Measurements from ENCODE around the gene CD300C. TPM values are rescaled to one million over a fixed set of nuclear protein-coding genes. Genes with fewer than 3 reads are reported as not detected.
"Not testable (repeated sequence)": the region's sequence is repeated elsewhere in the genome, so short reads cannot be mapped to it uniquely, and the experiment has no call there.

CD300C gene
- total and polyA plus RNA-seq, 10 of the 15 experiments (the other 5 are each of a cell fraction or from before 2014, with no cell fraction given): 0.12 to 0.38 (median 0.23) TPM; not detected in 3

GRCh38 chr17:74558402-74558801 is 12.5 kb upstream of the CD300C start:
- H2AFZ ChIP-seq (ENCODE audit: control insufficient read depth, low read depth, low read length); H3K79me2 ChIP-seq (ENCODE audit: control insufficient read depth, insufficient read depth, low read length); H3K9ac ChIP-seq (ENCODE audit: control insufficient read depth, insufficient read depth, low read length); H4K20me1 ChIP-seq (ENCODE audit: control insufficient read depth, insufficient read depth); RAD21 ChIA-PET (ENCODE audit: unreplicated experiment); intact Hi-C loops (cut with micrococcal nuclease; ENCODE audit: unreplicated experiment); H3K36me3 ChIP-seq (ENCODE audit: control insufficient read depth in 2 of 2, insufficient read depth in 2 of 2, low read length in 1 of 2); H3K27ac ChIP-seq (ENCODE audit: control insufficient read depth, insufficient read depth); CTCF ChIA-PET; FAIRE-seq; H3K9me3 ChIP-seq (replicated peaks; ENCODE audit: control insufficient read depth, insufficient read depth, low read length); H3K4me3 ChIP-seq; POLR2A ChIA-PET; BruUV-seq (replicated peaks); DNase-seq (ENCODE audit: low read depth, low spot score); H3K4me2 ChIP-seq (ENCODE audit: control insufficient read depth, insufficient read depth); ATAC-seq; H3K27me3 ChIP-seq (replicated peaks in 1 of 2; ENCODE audit: control insufficient read depth in 2 of 2, insufficient read depth in 2 of 2, low read length in 1 of 2); H3K4me1 ChIP-seq (ENCODE audit: control insufficient read depth, insufficient read depth, low read length); in situ Hi-C loops (cut with MboI): not testable (repeated sequence)
- SMC1A ChIA-PET (ENCODE audit: uncharacterized antibody, unreplicated experiment): interaction anchor here (1.2 kb wide), 1 partner anchor 15 kb away, joined by 3 read pairs; no protein-coding TSS in a partner anchor
- 0% methylated on average over 4 of the region's 4 CpGs for WGBS (ENCODE audit: insufficient coverage, insufficient replicate concordance, low lambda C conversion rate, missing lambda C conversion rate)

GRCh38 chr17:74555427-74555940 is 9.6 kb upstream of the CD300C start:
- DNase-seq (ENCODE audit: low read depth, low spot score): no peak
- intact Hi-C loops (cut with micrococcal nuclease; ENCODE audit: unreplicated experiment): no loop called here
- H3K79me2 ChIP-seq (ENCODE audit: control insufficient read depth, insufficient read depth, low read length): no peaks in the 10 kb centered on the region
- H3K9ac ChIP-seq (ENCODE audit: control insufficient read depth, insufficient read depth, low read length): no peak overlapping the region
- no peak for TF ChIP-seq ETV6 (conservative IDR thresholded peaks at IDR 0.05 in 1 of 2, IDR thresholded peaks at IDR 0.05 in 1 of 2; ENCODE audit: borderline replicate concordance in 1 of 2, low read depth in 1 of 2)
- TF ChIP-seq, protein P1, sequence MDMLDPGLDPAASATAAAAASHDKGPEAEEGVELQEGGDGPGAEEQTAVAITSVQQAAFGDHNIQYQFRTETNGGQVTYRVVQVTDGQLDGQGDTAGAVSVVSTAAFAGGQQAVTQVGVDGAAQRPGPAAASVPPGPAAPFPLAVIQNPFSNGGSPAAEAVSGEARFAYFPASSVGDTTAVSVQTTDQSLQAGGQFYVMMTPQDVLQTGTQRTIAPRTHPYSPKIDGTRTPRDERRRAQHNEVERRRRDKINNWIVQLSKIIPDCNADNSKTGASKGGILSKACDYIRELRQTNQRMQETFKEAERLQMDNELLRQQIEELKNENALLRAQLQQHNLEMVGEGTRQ (IDR thresholded peaks at IDR 0.05; ENCODE audit: borderline replicate concordance, low read depth, low read length): no peak
- no peak for TF ChIP-seq SMARCA5 (IDR thresholded peaks at IDR 0.05)
- TF ChIP-seq E4F1 (IDR thresholded peaks at IDR 0.05; ENCODE audit: borderline replicate concordance, partially characterized antibody): no peak
- H3K27me3 ChIP-seq (replicated peaks in 1 of 2; ENCODE audit: control insufficient read depth in 2 of 2, insufficient read depth in 2 of 2, low read length in 1 of 2): peaks cover 0 to 1% of the 10 kb centered on the region in 2 experiments; a peak in 2 of 4 replicates
- WGBS (ENCODE audit: insufficient coverage, insufficient replicate concordance, low lambda C conversion rate, missing lambda C conversion rate): 45% methylated on average over 7 of the region's 7 CpGs
- no peaks in the 10 kb centered on the region for H3K36me3 ChIP-seq (ENCODE audit: control insufficient read depth in 2 of 2, insufficient read depth in 2 of 2, low read length in 1 of 2)
- no peak overlapping the region for H3K27ac ChIP-seq (ENCODE audit: control insufficient read depth, insufficient read depth)
- ChIA-PET RAD21 (ENCODE audit: unreplicated experiment) (interaction anchor here (1.4 kb wide), 1 partner anchor 181 kb away, joined by 4 read pairs; no protein-coding TSS in a partner anchor), CTCF (interaction anchor here (1.0 kb wide), 2 partner anchors 10 to 181 kb away, joined by 3 read pairs; no protein-coding TSS in a partner anchor), POLR2A (no interaction called here), SMC1A (ENCODE audit: uncharacterized antibody, unreplicated experiment) (interaction anchor here (0.7 kb wide), 1 partner anchor 98 kb away, joined by 3 read pairs; no protein-coding TSS in a partner anchor)
- ATAC-seq: no peak
- FAIRE-seq: no peak
- no peaks in the 10 kb centered on the region for H4K20me1 ChIP-seq (ENCODE audit: control insufficient read depth, insufficient read depth)
- H3K9me3 ChIP-seq (replicated peaks; ENCODE audit: control insufficient read depth, insufficient read depth, low read length): no peaks in the 10 kb centered on the region; the same call in 2 of the 3 replicates
- BruUV-seq (replicated peaks): no TSS peak
- H3K4me2 ChIP-seq (ENCODE audit: control insufficient read depth, insufficient read depth): no peak overlapping the region
- in situ Hi-C loops (cut with MboI): no loop called here
- H2AFZ ChIP-seq (ENCODE audit: control insufficient read depth, low read depth, low read length): no peak overlapping the region
- H3K4me3 ChIP-seq: no peak overlapping the region
- no peaks in the 10 kb centered on the region for H3K4me1 ChIP-seq (ENCODE audit: control insufficient read depth, insufficient read depth, low read length)

All from GM12878 (cell line).